AG04449 (cell line): ENCODE measurements around the gene IGSF8.

Experiments
- CTCF ChIA-PET: fragments of 350-600 bp; formaldehyde crosslinking; extraction: SDS; loops from one replicate; lab custom pipeline; 2021; ENCODE audit warnings: antibody characterized with exemption; lab: Yijun Ruan, JAX
- POLR2A ChIA-PET: fragments of 400-600, 350-600 bp; formaldehyde crosslinking; extraction: SDS; loops from one replicate; lab custom pipeline; 2020; ENCODE audit warnings: antibody characterized with exemption, inconsistent platforms; lab: Yijun Ruan, JAX
- DNase-seq: peaks from one replicate; pipeline ENCODE4 v3.0.0-alpha.2; 2010; ENCODE audit warnings: low read depth, low spot score
- H3K4me3 ChIP-seq: 2 replicates; pipeline ENCODE4 v1.5.1; 2011; ENCODE audit warnings: low read depth, mild to moderate bottlenecking, control low read depth, low read length
- CTCF ChIP-seq: IDR thresholded peaks from one replicate; pipeline ENCODE4 v1.5.1; 2011; ENCODE audit warnings: mild to moderate bottlenecking, moderate library complexity, low read length, control low read depth, inconsistent platforms; ENCODE audit not compliant: insufficient read depth; ENCODE audit errors: missing control alignments

Gene IGSF8

GRCh38 chr1:160069460-160070231 is 28.8 kb downstream of the IGSF8 start, which contains the start of gene KCNJ10:
Gene KCNJ10, minus strand, starts transcription at chr1:160070160. Its CDS starts 27,628 bp downstream, at chr1:160042532.
- peak within 1 kb of the TSS; percentile 61 for H3K4me3 ChIP-seq
- DNase-seq: no peak
- POLR2A ChIA-PET: no interaction called here
- no peak for TF ChIP-seq CTCF
- CTCF ChIA-PET: interaction anchor here (0.7 to 11.7 kb wide), 6 partner anchors 9 to 62 kb away, joined by 3 to 116 read pairs (median 4); partner anchors contain the start of gene KCNJ9

GRCh38 chr1:160068225-160068624 is 30.2 kb downstream of the IGSF8 start:
- no peak overlapping the region for H3K4me3 ChIP-seq
- ChIA-PET CTCF (interaction anchor here (1.0 to 11.7 kb wide), 8 partner anchors 8 to 22 kb away, joined by 3 to 116 read pairs (median 10); partner anchors contain the start of gene KCNJ9), POLR2A (no interaction called here)

GRCh38 chr1:160066829-160067745 is 31.3 kb downstream of the IGSF8 start:
- POLR2A ChIA-PET: no interaction called here
- DNase-seq: no peak
- H3K4me3 ChIP-seq: no peak overlapping the region
- CTCF ChIA-PET: interaction anchor here (0.5 to 3.2 kb wide), 8 partner anchors 10 to 21 kb away, joined by 3 to 18 read pairs (median 8); partner anchors contain the start of gene KCNJ9
- no peak for TF ChIP-seq CTCF

More at GRCh38 chr1:160068225-160068624, 30.2 kb downstream of the IGSF8 start:
- TF ChIP-seq CTCF: no peak
- DNase-seq: no peak

- ChIA-PET CTCF (interaction anchor here (2.7 to 10.0 kb wide), 3 partner anchors 14 to 22 kb away, joined by 15 to 58 read pairs (median 21); no protein-coding TSS in a partner anchor), POLR2A (no interaction called here)
- H3K4me3 ChIP-seq: no peak overlapping the region
- no peak for TF ChIP-seq CTCF
- DNase-seq: no peak
These were observed 33.7 kb downstream of the IGSF8 start for GRCh38 chr1:160064746-160065145.

- POLR2A ChIA-PET: no interaction called here
- TF ChIP-seq CTCF: no peak
- DNase-seq: no peak
- no peak overlapping the region for H3K4me3 ChIP-seq
- CTCF ChIA-PET: interaction anchor here (0.8 to 10.0 kb wide), 4 partner anchors 15 to 56 kb away, joined by 3 to 58 read pairs (median 18); no protein-coding TSS in a partner anchor
These were observed 34.3 kb downstream of the IGSF8 start for GRCh38 chr1:160064164-160064563.
